ENCODE results near the gene HIGD2A.

DNA sequence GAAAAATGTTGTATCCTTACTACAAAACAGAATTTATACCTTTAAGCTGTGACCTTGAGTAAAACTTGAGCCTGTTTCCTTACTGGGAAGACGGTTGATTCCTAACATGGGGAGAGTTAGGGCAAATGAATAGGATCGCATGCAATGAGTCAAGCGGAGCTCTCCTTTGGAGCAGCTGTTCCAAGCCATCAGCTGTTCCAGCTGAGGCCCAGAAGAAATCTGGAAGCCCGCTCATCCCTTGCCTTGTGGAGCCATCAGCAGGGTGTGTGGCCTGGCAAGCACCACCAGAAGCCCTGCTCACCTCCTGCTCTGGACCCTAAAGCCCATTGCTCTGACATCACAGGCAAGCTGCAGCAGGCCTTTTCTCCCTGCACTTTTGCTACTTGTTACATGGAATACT lies 35.0 kb upstream of the HIGD2A start:
- TF ChIP-seq, protein P1, sequence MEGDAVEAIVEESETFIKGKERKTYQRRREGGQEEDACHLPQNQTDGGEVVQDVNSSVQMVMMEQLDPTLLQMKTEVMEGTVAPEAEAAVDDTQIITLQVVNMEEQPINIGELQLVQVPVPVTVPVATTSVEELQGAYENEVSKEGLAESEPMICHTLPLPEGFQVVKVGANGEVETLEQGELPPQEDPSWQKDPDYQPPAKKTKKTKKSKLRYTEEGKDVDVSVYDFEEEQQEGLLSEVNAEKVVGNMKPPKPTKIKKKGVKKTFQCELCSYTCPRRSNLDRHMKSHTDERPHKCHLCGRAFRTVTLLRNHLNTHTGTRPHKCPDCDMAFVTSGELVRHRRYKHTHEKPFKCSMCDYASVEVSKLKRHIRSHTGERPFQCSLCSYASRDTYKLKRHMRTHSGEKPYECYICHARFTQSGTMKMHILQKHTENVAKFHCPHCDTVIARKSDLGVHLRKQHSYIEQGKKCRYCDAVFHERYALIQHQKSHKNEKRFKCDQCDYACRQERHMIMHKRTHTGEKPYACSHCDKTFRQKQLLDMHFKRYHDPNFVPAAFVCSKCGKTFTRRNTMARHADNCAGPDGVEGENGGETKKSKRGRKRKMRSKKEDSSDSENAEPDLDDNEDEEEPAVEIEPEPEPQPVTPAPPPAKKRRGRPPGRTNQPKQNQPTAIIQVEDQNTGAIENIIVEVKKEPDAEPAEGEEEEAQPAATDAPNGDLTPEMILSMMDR (conservative IDR thresholded peaks at IDR 0.05), result no peak
- TF ChIP-seq EZH2 (IDR thresholded peaks at IDR 0.05; ENCODE audit: low read depth), result no peak
